Stimulated activated CD8-positive, alpha-beta memory T cell treated with anti-CD3 and anti-CD28 coated beads, Interleukin-12 subunit alpha, Interleukin-12 subunit beta, amount 100 ng/mL, for 24 hours (primary cell): ENCODE data around the gene EVA1C.
"Not testable (repeated sequence)": the region's sequence is repeated elsewhere in the genome, so short reads cannot be mapped to it uniquely, and the experiment has no call there.

Experiments used
- DNase-seq: peaks from one replicate; pipeline ENCODE4 v3.0.0-alpha.2; 2020; ENCODE audit errors: extremely low read depth

EVA1C gene

DNA sequence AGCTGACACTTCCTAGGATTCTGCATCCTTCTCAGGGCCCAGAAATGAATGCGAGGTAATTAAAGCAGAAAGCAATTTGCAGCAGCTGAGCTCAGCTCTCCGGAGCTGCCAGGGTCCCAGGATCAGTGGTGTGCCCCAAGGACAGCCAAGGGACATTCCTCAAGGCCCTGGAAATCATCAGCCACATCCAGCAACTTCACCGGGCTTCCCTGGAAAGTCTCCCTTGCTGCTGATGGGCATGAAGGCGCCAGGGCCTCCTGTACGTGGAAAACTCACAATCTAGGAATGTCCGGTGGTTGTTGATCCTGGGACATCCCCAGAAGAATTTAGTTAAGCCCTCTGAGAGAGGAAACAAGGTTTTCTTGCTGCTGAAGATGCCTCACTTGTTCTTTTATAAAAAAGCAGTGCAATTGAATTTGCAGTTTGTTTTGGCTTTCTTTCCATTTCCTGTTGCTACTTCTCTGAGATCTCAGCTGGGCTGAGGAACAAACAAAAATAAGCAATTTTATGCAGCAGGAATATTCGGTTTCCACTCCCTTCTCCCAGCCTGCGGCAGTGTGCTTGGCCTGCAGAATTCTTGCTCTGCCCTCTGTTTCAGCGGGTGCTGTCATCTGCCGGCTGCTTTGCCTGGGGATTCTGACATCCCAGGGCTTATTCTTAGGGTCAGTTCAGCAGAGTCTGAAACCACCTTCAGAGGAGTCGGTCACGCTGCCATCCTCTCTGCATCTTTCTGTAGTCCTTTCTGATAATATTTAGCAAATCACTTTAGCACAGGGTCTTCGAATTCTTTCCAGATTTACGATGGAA, 86.9 kb downstream of the EVA1C start:
- no peak for DNase-seq

DNA sequence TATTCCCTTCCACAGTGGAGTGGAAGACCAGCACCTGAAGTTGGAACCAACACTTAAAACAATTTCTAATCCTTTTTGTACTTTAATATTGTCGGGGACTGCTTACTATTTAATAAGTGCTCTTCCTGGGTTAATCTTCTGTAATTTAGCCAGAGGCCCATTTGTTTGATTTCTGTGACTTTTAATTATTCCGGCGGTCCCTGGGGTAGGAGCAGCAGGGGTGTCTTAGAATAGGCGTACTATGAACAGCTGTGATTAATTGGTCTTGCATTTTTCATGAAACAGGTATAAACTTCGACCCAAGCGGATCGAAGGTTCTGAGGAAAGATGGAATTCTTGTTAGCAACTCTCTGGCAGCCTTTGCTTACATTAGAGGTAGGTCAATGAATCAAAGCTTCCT, 91.1 kb downstream of the EVA1C start:
- not testable (repeated sequence) for DNase-seq

DNA sequence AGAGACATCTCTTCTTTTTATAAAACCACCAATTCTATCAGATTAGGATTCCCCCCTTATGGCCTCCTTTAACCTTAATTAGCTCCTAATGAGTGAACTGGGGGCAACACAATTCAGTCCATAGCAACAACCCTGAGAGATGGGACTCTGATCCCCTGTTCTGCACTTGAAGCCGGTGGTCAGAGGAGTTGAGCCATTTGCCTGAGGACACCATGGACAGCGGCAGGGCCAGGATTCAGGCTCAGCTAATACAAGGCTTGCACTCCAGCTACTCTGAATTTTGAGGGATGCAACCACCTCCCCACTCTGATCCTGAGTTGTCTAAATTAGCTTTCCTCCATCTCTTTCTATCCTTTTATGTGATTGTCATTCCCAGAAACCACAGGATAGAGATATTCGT, 93.3 kb downstream of the EVA1C start:
- not testable (repeated sequence) for DNase-seq

DNA sequence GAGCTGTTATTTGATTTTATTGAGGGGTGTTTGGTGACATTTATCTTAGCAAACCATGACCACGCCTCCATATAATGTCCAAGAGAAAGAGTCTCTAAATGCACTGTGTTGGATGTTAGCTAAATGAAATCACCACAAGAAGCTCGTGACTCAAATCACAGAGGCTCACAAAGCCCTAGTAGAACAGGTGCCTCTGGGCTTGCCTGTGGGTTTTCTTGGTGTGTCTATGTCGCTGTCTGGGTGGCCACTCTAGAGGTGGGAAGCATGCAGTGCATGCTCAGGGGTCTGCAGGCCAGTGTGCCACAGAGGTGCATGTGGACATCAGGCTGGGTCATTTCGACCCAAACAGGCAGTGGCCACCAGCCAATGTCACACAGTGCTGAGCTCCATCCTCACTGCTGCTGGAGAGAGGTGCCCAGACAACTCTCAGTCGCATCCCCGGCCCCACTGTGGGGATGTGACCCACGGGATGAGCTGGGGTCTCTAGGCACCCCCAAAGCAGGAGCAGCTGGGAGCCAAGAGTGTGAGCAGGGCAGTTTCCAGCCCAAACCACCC, 94.0 kb downstream of the EVA1C start:
- not testable (repeated sequence) for DNase-seq

DNA sequence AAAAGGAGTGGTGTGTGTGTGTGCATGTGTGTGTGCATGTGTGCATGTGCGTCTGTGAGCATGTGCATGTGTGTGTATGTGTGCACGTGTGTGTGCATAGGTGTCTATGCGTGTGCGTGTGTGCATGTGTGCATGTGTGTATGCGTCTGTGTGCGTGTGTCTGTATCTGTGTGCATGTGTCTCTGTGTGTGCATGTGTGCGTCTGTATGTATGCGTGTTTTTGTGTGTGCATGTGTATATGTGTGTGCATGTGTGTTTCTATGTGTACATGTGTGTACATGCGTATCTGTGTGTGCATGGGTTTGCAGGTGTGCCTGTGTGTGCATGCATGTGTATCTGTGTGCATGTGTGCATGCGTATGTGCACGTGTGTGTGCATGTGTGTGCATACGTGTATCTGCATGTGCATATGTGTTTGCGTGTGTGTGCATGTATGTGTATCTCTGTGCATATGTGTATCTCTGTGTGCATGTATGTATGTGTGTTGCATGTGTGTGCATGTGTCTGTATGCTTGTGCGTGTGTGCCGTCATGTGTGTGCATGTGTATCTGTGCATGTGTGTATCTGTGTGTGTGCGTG, 94.9 kb downstream of the EVA1C start:
- no peak for DNase-seq

DNA sequence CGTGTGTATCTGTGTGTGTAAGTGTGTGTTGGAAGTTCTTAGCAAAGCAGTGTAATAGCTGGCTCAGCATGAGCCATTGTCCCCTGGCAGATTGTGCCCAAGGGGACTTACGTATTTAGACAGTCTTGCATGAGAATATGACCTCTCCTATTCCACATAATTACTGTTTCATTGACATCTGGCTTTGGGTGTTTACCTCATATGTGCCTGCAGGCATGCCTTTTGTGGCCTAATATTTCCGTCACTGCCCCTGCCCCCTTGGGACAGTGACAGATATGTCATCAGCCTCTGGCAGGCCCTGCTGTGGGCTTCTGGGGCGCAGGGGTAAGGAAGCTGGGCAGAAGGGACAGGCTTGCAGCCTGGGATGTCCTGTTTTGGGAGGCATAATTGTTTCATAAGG, 95.5 kb downstream of the EVA1C start:
- DNase-seq, result not testable (repeated sequence)

DNA sequence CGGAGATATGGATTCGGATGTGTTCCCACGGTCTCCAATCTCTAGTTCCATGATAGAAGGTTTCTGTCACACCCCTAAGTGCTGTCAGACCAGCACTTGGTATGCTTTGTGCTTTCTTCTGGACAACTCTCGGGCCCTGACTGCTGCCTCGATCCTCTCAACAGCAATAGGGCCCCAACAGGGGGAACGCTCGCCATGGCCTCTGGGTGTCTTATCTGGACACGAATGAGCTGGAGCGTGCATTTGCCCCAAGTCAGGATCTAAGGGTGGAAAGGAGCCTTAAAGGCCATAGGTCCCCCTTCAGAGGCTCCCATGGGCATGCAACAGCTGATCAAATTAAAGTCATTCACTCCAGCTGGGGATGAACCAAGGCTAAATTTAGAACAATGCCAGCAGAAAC, 96.1 kb downstream of the EVA1C start:
- no peak for DNase-seq

DNA sequence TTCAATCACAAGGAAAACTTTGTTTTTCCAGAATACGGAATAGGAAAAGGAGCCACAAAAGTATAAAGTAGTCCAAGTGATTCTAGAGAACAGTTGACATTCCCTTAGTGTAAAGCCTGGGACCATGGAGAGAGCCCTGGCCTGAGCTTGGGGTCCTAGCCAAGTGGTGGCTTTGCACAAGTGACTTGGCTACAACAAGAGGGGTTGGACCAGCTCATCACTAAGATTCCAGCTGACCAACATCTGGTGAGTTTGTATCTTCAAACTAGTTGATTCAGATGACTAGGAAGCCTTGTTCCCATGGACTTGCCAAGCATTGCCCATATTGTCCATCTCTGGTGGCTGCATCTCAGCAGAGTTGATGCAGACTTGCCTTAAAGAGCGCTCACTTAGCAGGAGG, 96.5 kb downstream of the EVA1C start:
- DNase-seq, result not testable (repeated sequence)

DNA sequence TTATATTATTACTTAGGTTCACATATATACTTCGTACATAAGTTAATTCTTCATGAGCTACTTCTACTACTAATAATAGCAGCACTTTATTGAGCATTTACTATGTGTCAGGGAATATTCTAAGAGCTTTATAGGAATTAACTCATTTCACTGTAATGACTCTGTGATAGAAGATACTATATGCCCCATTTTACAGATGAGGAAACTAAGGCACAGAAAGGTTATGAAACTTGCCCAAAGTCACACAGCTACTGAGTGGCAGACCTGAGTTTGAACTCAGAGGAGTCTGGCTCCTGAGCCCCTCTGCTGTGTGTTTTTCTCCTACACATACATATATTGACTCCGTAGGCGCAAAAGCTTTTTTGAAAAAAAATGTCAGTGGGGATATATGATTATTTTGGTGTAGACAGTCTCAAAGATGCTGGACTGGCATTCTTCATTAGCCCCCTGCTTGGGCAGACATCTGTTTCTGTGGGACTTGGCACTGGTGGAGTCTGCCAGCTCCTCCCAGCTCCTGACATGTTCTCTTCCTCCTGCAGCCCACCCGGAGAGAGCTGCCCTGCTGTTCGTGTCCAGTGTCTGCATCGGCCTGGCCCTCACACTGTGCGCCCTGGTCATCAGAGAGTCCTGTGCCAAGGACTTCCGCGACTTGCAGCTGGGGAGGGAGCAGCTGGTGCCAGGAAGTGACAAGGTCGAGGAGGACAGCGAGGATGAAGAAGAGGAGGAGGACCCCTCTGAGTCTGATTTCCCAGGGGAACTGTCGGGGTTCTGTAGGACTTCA, 102.0 kb downstream of the EVA1C start:
- DNase-seq, result no peak

DNA sequence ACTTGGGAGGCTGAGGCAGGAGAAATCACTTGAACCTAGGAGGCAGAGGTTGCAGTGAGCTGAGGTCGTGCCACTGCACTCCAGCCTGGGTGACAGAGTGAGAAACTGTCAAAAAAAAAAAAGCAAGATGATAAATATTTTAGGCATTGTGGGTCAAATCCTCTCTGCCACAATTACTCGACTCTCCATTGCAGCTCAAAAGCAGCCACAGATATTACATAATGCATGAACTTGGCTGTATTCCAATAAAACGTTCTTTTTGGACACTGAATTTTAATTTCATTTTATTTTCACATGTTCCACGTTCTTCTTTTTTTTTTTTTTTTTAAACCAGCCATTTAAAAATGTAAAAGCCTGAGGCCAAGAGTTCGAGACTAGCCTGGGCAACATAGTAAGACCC, 103.4 kb downstream of the EVA1C start:
- no peak for DNase-seq

DNA sequence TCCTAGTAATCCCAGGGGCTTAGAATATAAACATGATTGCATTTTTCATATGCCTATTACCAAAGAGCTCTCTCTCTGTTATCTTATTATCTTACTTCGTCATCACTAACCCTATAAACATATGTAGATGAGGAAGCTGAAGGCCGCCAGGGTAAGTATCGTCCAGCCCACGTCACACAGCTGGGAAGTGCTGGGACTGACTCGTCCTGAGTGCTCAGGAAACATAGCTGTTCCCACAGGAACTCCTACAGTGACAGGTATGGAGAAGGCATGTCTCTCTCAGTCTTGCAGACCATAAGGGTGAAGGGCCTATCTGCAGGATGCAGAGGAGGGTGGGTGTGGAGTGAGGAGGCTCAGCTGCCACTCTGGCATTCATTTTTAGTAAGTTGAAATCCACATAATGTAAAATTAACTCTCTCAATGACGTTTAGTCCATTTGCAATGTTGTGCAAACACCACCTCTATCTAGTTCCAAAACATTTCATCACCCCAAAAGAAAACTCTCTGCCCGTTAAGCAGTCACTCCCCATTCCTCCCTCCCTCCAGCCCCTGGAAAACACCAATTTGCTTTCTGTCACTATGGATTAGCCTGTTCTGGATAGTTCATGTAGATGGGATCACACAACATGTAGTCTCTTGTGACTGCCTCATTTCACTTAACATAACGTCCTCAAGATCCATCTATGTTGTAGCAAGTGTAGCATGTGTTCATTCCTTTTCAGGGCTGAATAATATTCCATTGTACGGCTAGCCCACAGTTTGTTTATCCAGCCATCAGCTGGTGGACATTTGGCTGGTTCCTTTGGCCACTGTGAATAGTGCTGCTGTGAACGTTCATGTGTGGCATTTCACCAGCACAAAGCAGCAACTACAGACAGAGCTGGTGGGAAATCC, 104.5 kb downstream of the EVA1C start:
- DNase-seq, result no peak

DNA sequence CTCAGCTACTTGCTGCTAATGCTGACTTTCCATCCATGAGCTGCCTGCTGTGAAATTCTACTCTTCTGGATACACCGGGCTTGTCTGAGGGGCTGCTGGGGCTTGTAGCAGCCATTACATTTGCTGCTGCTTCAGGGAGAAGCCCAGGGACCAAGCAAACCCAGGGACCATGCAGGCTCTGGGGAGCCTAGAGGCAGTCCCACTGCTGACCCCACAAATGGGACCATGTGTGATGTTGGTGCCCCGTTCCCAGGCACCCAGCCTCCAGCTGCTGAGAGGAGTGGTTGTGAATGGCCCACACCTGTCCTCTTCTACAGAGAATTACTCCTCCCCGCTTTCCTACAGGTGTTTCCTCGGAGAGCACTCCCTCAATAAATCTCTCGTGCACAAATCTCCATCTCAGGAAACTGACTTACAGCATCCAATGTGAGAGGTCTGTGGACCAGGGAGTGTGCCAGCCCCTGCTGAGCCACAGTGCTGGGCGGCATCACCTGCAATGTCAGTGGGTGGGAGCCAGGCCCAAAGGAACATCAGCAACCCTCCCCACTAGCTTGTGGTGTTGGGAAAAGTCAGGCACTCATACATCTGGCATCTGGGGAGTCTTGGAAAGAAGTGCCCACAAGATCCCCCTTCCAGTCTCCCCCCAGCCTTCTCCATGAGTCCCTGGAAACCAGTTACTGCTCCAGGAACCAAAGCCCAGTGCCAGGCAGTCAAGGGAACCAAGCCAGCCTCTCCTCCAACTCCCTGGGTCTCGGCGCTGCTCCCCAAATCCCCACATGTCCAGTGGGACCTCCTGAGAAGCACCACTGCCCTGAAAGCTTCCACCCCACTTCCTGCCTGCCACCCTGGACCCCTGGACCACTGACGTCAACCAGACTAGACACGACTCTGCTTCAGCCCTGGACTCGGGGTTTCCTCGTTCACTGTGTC, 107.7 kb downstream of the EVA1C start:
- DNase-seq, result no peak

DNA sequence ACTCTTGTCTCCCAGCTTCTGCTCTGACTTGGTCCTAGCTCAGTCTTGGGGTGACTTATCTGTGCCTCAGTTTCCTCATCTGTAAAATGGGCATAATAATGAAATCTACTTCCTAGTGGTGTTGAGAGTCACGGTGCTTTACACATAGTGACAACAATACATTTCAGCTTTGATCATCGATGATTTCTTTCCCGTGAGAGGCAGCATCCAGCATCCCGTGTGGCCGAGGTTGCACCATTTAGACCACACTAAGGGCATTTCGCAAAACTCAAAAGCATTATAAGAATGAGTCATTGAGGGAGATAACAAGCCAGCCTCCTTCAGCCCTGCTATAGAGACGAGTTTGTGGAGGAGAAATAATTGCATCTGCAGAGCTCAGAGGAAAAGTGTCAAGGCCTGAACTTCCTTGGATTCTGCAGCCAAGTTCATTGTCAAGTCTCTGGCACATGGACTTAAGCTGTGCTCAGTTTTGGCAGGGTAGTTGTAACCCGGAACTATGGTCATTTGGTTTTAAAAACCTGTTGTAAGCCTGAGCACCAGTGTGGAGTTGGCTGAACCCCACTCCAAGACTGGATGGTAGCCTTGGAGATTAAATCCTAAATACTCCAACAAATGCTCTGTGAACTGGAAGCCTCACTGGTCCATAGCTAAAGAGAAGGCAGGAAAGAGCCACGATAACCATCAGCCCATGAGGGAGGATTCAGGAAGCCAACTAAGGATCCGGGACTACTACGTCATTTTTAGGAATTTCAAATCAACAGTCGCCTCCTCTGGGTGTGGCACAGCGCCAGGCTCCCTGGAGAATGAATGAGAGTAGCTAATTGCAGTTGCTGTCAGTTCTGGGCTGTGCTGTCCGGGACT, 108.6 kb downstream of the EVA1C start:
- DNase-seq, result no peak

DNA sequence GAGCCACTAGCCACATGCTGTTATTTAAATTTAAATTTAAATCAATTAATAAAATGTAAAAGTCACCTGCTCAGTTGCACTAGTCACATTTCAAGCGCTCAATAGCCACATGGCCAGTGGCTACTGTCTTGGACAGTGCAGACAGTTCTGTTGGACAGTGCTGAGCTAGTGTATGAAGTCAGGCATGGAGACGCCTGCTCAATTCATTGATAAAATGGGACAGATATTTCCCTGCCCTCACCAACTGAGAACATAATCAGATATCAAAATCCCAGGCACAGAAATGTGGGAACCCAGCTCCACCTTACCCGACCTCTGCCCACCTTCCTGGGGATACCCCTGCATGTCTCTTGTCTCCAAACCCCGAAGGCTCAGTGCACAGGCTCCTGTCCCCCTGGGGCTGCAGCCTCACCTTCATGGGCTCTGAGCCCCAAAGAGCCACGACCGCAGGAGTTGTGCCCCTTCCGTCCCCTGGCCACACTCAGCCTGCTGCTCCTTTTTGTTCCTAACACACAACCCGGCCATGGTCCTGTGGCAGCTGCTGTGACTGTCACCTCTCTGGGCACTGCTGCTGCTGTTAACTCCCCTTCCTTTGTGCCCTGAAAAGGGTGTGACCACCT, 109.3 kb downstream of the EVA1C start:
- no peak for DNase-seq

DNA sequence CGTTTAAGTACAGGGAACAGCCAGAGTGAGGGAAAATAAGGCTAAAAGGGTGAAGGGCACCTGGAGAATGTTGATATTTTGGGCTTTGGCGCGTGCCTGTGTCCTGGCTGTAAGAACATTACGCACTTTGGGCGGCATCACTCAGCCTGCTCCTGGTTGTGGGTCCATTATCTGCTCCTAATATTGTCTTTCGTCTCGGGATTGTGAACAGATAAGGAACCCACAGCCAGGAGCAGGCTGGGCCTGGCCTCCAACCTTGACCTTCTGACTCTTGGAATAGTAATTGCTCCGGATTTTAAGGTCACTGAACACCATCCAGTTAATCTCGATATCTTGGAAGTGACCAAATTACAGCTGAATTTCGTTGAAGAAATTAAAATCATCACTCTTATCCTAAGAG, 111.0 kb downstream of the EVA1C start:
- no peak for DNase-seq

DNA sequence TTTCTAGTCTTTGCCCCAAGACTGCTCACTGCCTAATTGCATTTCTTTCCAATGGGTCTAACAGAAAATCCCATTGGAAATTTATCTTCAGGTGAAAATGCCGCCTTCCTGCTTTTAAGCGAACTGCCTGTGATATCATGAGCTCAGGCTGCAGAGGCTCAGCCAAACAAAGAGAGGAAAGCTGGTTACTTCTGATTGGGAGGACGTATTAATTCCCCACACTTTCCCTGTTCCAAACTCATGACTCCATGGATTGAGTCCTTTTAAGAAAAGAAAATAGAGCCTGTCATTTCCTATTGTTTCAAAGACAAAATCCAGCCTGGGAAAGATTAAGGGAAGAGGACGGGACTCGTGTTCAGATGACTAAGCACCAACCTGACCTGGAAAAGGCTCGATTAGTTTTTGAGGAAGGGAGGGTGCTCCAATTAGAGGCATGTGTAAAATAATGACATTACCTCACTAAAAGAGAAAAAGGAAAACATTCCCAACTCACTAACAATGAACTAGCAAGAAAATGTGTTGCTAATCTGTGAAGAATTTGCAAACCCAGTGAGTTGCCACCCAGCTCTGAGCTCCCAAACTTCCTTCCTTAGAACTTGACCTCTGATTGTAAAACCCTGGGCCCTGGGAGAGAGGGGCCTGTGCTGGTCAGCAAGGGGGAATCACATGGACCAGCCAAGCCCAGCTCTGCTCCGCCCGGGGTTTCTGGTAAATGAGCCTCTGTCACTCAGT, 111.6 kb downstream of the EVA1C start:
- DNase-seq, result no peak

DNA sequence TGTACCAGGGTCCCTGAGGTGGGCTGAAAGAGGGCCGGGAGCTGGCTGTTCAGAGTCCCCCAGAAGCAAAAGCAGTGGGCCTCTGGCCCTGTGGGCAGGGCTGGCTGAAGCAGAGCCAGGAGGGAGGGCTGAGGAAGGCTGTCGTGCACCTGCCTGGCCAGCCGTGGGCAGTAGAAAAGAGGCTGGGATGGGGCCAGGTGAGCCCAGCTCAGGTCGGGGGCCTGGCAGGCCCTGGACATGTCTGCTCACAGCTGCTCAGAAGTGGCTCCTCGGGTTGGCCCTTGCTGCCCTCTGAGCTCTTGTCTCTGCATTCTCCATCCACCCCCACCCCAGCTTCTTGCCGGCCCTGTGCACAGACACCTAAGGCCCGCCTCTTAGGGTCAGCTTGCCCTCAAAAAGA, 112.8 kb downstream of the EVA1C start:
- DNase-seq, result no peak

DNA sequence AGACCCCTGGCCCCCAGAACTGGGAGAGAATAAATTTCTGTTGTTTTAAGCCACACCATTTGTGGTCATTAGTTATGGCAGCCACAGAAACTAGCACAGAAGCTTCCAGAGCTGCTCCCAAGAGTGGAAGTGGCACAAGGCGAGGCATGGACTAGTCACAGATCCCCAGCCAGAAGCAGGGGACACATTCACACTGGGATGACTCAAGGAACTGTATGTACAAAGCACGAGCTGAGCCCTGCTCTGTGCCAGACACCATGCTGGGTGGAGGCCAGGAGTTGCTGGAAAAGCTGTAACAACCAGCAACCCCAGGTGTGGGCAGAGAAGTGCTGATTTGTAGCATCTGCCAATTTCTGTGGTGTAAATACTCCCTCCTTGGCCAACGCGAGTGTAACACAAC, 117.2 kb downstream of the EVA1C start:
- no peak for DNase-seq
